Umbilical cord (tissue), 2 donors: ENCODE results near the gene ROR1. TPM values are rescaled to one million over a fixed set of nuclear protein-coding genes. Genes with fewer than 3 reads are reported as not detected.

Source experiments
- DNase-seq: peaks from one replicate; pipeline ENCODE4 v3.0.0-alpha.2; 2015; ENCODE audit warnings: low spot score
- total RNA-seq: library from RNA; depleted of rRNA; stranded (reverse); fragments of >200 nt; gene quantifications from one replicate; pipeline ENCODE4 v1.2.3, GENCODE V29; 2014; ENCODE audit warnings: low replicate concordance; ENCODE audit not compliant: insufficient read depth

The ROR1 gene
- total RNA-seq, 1 donor from 2014 or later: 22.4 TPM

- no peak for DNase-seq
Observed at GRCh38 chr1:63969441-63969901, 195.7 kb downstream of the ROR1 start.

GRCh38 chr1:63971557-63971956 is 197.7 kb downstream of the ROR1 start:
- no peak for DNase-seq

GRCh38 chr1:63973005-63973419 is 199.2 kb downstream of the ROR1 start:
- DNase-seq: peak; percentile 96

GRCh38 chr1:63974966-63975365 is 201.1 kb downstream of the ROR1 start:
- no peak for DNase-seq

GRCh38 chr1:63975481-63975880 is 201.7 kb downstream of the ROR1 start:
- DNase-seq: no peak

- no peak for DNase-seq
Observed at GRCh38 chr1:63976006-63976405, 202.2 kb downstream of the ROR1 start.

- DNase-seq: no peak
Observed at GRCh38 chr1:63977466-63977865, 203.6 kb downstream of the ROR1 start.

- DNase-seq: peak; percentile 73
Observed at GRCh38 chr1:63980740-63981407, 207.1 kb downstream of the ROR1 start.

GRCh38 chr1:63981408-63981773 is 207.6 kb downstream of the ROR1 start:
- DNase-seq: no peak

GRCh38 chr1:63982201-63982600 is 208.4 kb downstream of the ROR1 start:
- no peak for DNase-seq

- DNase-seq: no peak
Observed at GRCh38 chr1:63983391-63984256, 209.8 kb downstream of the ROR1 start.

- DNase-seq: no peak
Observed at GRCh38 chr1:63984257-63984929, 210.6 kb downstream of the ROR1 start.

GRCh38 chr1:63984930-63985290 is 211.1 kb downstream of the ROR1 start:
- no peak for DNase-seq

- DNase-seq: no peak
Observed at GRCh38 chr1:63987014-63987627, 213.3 kb downstream of the ROR1 start.

- DNase-seq: no peak
Observed at GRCh38 chr1:63987628-63988024, 213.8 kb downstream of the ROR1 start.

GRCh38 chr1:63988941-63989340 is 215.1 kb downstream of the ROR1 start:
- DNase-seq: no peak

- DNase-seq: no peak
Observed at GRCh38 chr1:63991685-63992084, 217.9 kb downstream of the ROR1 start.

- DNase-seq: no peak
Observed at GRCh38 chr1:64000021-64000420, 226.2 kb downstream of the ROR1 start.

- no peak for DNase-seq
Observed at GRCh38 chr1:64001038-64001437, 227.2 kb downstream of the ROR1 start.

GRCh38 chr1:64004451-64005025 is 230.7 kb downstream of the ROR1 start:
- peak; percentile 81 for DNase-seq

GRCh38 chr1:64005801-64006200 is 232.0 kb downstream of the ROR1 start:
- DNase-seq: no peak
